ENCODE data around the gene RBM4.
"Not testable (repeated sequence)": the region's sequence is repeated elsewhere in the genome, so short reads cannot be mapped to it uniquely, and the experiment has no call there.

- not testable (repeated sequence) for TF ChIP-seq CTCF (conservative IDR thresholded peaks at IDR 0.05; ENCODE audit: low read depth, low read length); EZH2 (IDR thresholded peaks at IDR 0.05; ENCODE audit: low read length, unreplicated experiment)
Observed at GRCh38 chr11:66639814-66640340, 1.4 kb downstream of the RBM4 start.
